GM18519 (cell line): ENCODE results near the gene EYS.

Source experiments
- ATAC-seq: cut with Tn5 transposase; IDR thresholded peaks from one replicate; pipeline ENCODE4 v1.9.1; 2021; ENCODE audit warnings: mild to moderate bottlenecking, moderate library complexity; ENCODE audit not compliant: unreplicated experiment, low FRiP score

EYS gene

GRCh38 chr6:64220801-64221200, 1486.2 kb downstream of the EYS start:
- ATAC-seq: no peak

DNA sequence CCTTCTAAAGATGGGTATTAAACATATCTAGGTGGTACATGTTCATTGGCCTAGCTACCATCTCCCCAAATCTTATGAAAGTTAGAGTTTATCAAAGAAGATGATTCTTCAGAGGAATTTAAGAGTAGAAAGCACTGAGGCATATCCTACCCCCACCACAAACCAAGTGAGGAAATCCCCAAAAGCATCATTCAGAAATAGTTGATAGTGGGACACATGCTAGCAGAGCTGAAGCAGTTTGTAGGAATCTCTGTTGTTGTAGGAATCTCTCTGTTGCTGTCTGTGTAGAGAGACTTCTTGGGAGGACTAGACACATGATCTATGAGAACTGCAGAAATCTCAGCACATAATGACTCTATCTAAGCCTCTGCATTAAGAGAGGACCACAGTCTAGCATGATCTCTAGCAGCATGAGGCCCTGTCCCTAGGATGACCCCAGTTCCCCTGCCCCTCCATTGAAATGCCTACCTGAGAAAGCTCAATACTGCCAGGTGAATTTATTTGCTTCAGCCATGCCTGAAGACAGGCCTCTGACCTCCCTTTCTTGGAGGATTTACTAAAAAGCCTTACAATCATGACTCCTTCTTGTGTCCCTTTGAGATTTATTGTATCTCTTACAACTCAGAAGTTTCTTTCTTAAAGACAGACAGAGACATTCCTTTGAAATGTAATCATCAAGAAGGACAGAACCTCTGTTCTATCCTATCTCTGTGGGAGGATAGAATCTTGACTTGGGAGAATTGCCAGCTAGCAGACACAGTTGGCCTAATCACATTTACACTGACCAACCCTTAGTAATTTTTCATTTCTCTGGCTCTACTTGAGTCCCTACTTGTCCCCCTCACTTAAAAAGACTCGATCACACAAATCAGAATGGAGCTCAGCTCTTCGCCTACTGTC, 1489.1 kb downstream of the EYS start:
- ATAC-seq: no peak

DNA sequence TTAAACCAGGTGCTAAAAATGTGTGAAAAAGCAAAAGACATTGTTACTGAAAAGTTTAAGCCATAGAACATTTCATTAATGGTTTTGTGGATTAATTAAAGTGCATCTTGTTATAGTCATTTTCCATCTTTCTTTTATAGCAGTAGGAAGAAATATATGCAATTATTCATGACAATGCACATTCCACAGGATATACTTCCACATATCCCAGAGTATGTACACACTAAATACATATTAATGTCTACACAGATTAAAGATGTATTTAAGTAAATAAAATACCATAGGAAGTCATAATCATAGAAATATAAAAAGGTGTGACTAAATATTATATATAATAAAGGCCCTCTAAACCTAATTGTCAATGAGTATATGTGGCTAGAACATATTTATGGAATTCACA, 1492.7 kb downstream of the EYS start:
- no peak for ATAC-seq

DNA sequence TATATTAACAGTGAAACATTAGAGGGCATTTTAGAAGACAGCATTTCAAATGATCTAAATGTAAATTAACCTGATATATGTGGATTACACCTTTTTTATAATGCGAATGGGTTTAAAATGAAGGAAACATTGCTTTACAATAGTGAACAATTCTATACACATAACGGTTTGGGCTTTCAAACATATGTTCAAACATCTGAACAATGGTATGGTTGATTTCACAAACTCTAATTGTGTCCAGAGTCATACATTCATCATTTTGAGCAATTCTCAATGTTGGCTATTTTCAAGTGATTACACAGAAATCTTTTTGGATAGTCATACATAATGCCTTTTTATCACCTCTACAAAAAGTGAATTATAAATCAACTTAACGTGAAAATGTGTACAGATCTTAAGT, 1493.3 kb downstream of the EYS start:
- no peak for ATAC-seq

GRCh38 chr6:64197246-64197645, 1509.8 kb downstream of the EYS start:
- no peak for ATAC-seq

DNA sequence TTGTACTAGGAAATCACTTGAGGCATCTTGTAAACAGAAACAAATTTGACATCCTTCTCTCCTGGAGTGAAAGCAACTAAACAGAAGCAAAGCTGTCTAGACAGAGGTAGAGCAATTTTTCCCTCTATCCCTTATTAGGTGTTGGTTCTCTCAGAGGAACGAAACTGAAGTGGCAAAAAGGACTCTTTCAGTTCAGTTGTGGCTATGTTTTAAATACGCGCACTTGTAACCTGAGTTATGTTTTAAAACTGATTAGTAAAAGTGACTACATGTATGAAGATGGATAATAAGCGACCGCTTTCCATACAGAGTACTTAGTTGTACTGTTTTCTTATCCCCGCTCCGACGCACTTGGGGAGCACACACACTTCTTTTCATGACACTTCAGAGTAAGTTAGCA, 1520.4 kb downstream of the EYS start:
- no peak for ATAC-seq

- no peak for ATAC-seq
These were observed 1521.4 kb downstream of the EYS start for GRCh38 chr6:64185621-64186020.

GRCh38 chr6:64175296-64175695, 1531.7 kb downstream of the EYS start:
- no peak for ATAC-seq

- no peak for ATAC-seq
These were observed 1536.7 kb downstream of the EYS start for GRCh38 chr6:64170316-64170715.

- no peak for ATAC-seq
These were observed 1546.5 kb downstream of the EYS start for GRCh38 chr6:64160486-64160885.

DNA sequence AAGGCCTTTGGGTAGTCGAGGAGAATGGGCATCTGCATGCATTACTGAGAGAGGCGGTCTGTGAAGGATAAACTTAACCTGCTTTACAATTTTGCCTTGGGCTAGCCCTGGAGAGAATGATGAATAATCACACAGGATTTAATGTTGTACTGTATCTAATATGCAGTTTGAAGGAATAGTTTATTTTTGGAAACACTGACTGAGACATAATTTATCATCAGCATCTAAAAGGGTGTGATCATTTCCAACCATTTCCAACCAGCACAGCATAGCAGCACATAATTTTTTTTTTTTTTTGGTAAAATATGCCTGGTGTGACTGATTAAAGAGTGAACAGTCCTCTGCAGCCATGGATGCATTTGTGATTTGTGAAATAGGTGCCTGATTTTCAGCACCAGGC, 1552.0 kb downstream of the EYS start:
- ATAC-seq: no peak

GRCh38 chr6:64146876-64147275, 1560.2 kb downstream of the EYS start:
- ATAC-seq: no peak

DNA sequence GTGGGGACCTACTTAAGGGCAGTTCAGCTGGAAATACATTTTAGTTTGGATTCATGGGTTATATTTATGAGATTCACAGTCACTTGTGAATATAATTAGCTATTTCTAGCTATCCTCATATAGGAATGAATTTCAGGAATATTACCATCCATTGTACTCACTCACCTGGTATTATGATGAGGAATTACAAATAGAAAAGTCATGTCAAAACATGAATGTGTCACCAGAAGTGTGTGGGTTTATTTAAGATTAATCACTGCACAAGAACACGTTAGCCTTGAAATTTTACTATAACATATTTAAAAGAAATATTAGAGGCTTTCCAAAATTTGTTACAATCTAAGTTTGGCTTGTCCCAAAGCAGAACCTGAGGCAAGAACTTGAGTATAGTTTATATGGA, 1560.9 kb downstream of the EYS start:
- ATAC-seq: no peak

DNA sequence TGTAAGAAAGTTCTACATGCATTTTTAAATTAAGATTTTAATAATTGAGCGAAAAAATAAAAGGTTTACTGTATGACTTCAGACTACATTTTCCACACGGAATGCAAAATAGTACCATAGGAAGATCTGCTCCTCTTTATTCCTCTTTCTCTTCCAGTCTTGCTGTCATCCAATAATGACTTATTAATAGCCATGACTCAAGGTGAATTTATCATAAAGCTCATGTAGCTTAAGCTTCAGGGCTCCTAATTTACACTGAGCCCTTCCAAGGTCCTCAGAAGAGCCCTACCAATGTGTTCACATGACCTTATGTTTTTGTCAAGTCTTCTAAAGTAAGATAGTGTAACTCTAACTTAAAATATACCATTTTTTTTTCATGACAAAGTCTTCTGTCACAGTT, 1561.4 kb downstream of the EYS start:
- no peak for ATAC-seq

GRCh38 chr6:64143101-64143500, 1563.9 kb downstream of the EYS start:
- no peak for ATAC-seq

DNA sequence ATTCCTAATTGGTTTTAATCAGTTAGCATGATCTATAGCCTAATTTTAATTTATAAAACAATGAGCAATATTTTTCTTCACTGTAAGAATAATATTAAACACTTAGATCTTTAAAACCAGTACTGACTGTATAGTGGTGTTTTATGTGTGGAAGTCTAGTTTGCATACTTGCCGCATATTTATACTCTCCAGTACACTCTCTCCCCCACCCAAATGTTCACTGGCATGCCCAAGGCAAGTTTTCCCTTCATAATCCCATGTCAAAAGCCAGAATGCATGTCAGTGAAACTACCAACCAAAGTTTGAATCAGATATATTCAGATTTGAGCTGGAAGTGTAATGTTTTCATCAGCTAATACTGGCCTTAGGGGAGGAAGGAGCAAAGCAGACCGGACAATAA, 1565.3 kb downstream of the EYS start:
- ATAC-seq: no peak

DNA sequence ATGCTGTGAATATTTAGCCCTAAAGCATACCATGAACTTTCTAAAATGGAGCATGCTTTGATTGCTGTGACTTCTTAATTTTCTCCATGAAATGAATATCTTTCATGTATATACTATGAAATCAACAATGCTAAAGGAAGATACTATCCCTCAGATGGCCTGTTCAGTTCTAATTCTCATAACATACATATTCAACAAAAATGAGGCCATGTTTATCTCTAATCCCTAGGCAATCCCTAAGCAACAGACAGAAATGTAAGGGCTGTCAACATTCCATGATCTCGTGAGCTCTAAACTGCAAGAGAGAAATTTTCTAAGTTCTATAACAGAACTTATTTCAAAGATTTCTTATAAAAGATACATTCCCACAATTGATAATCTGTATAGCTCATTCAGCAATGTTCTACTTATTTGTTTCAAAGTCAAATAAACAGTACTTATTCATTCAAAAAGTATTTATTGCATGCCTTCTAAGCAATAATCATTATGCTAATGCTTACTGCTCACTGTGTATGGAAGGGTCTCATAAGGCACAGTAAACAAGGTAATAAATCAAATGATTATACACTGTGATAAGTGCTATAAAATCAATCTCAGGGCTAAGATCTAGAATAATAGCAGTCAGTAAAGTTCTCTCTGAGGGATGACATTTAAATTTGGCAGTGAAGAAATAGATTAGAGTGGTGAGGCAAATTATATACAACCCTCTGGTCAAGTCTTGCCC, 1578.6 kb downstream of the EYS start:
- no peak for ATAC-seq

DNA sequence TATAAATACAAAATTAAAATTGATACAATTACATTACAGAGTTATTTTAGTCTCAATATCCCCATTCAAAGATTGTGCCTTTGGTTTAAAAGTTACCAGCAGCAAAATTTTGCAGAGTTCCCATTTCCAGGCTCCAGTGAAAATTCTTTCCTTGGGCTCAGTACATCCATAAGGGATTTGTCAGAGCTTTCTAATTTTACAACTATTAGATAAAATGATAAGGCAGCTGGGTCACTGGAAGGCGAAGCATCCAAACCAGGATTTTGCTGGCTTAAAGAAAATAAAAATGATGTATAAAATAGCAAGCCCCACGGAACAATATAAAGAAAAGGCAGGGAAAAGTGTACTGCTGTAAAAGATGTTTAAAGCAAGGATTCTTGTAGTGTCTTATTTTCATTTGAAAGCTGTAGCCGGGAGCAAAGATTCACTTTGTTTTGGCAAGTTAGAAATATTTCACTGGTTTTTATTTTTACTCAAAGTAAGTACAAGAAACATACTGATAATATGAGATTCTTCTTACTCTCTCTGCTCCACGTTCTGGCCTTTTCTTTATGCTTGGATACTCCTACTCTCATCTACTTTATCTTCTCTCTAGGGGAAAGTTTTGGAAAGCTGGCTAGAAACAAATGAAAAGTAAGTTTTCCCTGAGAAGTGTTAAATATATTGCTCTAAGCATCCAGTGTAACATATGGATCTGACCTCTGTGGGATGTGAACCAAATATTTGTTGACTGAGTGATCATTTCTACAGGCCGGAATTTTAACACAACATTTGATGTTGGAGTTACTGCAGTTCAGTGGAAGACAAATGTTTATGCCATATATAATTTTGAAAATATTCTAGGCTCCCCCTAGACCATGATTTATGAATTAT, 1583.0 kb downstream of the EYS start:
- ATAC-seq: no peak

DNA sequence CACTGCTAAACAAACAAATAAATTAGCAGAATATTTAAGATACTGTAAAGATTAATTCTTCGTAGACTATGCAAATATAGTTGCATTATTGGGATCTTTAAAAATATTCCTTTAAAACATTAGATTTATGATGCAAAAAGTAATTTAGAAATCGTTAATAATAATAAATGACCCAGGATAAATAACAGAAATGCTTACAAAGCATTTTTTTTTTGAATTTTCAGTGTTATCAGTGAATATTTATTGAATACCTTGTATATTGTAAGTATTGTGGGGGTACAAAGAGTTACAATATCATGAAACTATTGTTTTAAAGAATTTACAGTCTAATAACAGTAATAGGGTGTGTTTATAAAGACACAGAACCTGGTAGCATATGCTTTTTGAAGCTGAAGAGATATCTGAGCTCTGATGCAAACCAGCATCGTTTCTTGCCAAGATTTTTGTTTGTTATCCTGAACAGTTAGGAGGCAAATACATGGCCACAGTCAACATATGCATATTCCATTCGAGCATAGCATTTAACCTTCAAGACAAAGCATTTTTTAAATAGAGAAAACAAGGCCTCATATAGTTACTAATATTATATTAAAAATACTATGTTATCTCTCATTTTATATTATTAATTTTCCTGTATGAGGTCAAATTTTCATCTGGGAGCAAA, 1584.2 kb downstream of the EYS start:
- ATAC-seq: no peak

DNA sequence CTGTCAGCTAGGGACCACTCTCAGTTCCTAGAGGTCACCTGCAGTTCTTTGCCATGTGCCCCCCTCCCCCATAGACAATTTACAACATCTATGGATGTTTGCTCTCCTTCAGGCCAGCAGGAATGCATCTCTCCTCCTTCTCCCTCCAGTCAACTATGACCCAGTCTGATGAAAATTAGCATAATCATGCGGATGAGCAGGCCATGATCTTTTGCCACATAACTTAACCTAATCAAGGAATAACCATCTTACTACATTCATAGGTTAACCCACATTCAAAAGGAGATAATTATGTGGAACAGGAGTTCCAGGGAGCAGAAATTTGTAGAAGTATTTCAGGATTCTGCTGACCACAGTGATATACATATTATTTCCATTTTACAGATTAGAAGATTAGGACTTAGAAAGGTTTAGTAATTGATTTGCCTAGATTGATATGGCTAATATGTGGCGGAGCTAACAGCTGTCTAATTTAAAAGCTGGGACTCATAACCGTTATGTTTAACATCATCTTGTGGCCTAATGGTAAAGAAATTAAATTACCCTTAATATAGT, 1585.9 kb downstream of the EYS start:
- no peak for ATAC-seq
